HEK293T (cell line): Measurements from ENCODE around the gene OR6Q1.

Experiments
- CTCF ChIA-PET: fragments of 350-600 bp; formaldehyde crosslinking; extraction: SDS; loops from one replicate; lab custom pipeline; 2021; ENCODE audit warnings: antibody characterized with exemption, inconsistent platforms; lab: Yijun Ruan, JAX
- POLR2A ChIA-PET: fragments of 350-600 bp; formaldehyde crosslinking; extraction: SDS; loops from one replicate; lab custom pipeline; 2020; ENCODE audit warnings: antibody characterized with exemption, inconsistent platforms; lab: Yijun Ruan, JAX
- DNase-seq: peaks from one replicate; pipeline ENCODE4 v3.0.0; 2012; ENCODE audit warnings: mixed read lengths; ENCODE audit errors: extremely low spot score
- ARNT ChIP-seq: fragments of 450-650 bp; IDR thresholded peaks from 2 replicates; pipeline ENCODE4 v1.6.1; 2017; ENCODE audit warnings: mild to moderate bottlenecking
- BHLHE40 ChIP-seq: fragments of 450-650 bp; IDR thresholded peaks from 2 replicates; pipeline ENCODE4 v1.6.1; 2016; ENCODE audit warnings: mild to moderate bottlenecking, moderate library complexity, borderline replicate concordance
- CTBP1 ChIP-seq: fragments of 450-650 bp; IDR thresholded peaks from 2 replicates; pipeline ENCODE4 v1.6.1; 2016; ENCODE audit warnings: borderline replicate concordance
- ELF4 ChIP-seq: fragments of 450-650 bp; IDR thresholded peaks from 2 replicates; pipeline ENCODE4 v1.6.1; 2017; ENCODE audit warnings: antibody characterized with exemption
- FOXA1 ChIP-seq: fragments of 450-650 bp; IDR thresholded peaks from 2 replicates; pipeline ENCODE4 v1.6.1; 2016; ENCODE audit warnings: mild to moderate bottlenecking
- FOXK2 ChIP-seq: fragments of 450-650 bp; IDR thresholded peaks from 2 replicates; pipeline ENCODE4 v1.6.1; 2016; ENCODE audit warnings: mild to moderate bottlenecking
- FOXM1 ChIP-seq: fragments of 450-650 bp; IDR thresholded peaks from 2 replicates; pipeline ENCODE4 v1.6.1; 2017; ENCODE audit warnings: mild to moderate bottlenecking, borderline replicate concordance
- HDGF ChIP-seq: fragments of 450-650 bp; IDR thresholded peaks from 2 replicates; pipeline ENCODE4 v1.6.1; 2017; ENCODE audit warnings: antibody characterized with exemption, borderline replicate concordance
- L3MBTL2 ChIP-seq: fragments of 450-650 bp; conservative IDR thresholded peaks from 2 replicates; pipeline ENCODE4 v1.6.1; 2016; ENCODE audit warnings: mild to moderate bottlenecking
- LEF1 ChIP-seq: fragments of 450-650 bp; IDR thresholded peaks from 2 replicates; pipeline ENCODE4 v1.6.1; 2017; ENCODE audit warnings: mild to moderate bottlenecking, borderline replicate concordance
- NFRKB ChIP-seq: fragments of 450-650 bp; IDR thresholded peaks from 2 replicates; pipeline ENCODE4 v1.6.1; 2016; ENCODE audit warnings: mild to moderate bottlenecking, moderate library complexity
- SP1 ChIP-seq: fragments of 450-650 bp; IDR thresholded peaks from 2 replicates; pipeline ENCODE4 v1.6.1; 2017
- SUZ12 ChIP-seq: fragments of 450-650 bp; IDR thresholded peaks from 2 replicates; pipeline ENCODE4 v1.6.1; 2016; ENCODE audit warnings: mild to moderate bottlenecking
- TARDBP ChIP-seq: fragments of 450-650 bp; IDR thresholded peaks from 2 replicates; pipeline ENCODE4 v1.6.1; 2016
- ZNF384 ChIP-seq: fragments of 450-650 bp; IDR thresholded peaks from 2 replicates; pipeline ENCODE4 v1.6.1; 2016
- TF ChIP-seq, protein P1 (sequence below): fragments of 450-650 bp; IDR thresholded peaks from 2 replicates; pipeline ENCODE4 v1.6.1; 2016

OR6Q1 gene

DNA sequence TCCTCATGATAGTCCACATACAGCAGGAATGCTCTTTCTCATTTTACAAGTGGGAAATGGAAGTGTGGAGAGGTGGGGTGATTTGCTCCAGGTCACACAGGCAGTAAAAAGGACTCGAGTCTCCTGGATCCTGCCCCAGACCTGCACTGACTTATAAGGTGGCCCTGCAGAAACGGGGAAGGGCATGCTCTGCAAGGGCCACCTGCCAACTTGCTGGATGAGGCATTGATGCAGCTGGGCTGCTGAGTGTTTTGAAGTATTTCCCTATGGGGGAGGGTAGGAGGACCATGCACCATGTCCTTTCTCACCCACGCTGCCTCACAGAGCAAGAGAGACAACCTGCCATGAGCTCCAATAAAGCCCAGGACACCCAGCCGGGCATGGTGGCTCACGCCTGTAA is 36.9 kb downstream of the OR6Q1 start:
- ChIA-PET CTCF (no interaction called here), POLR2A (no interaction called here)
- DNase-seq, result no peak
- no peak for TF ChIP-seq ELF4

DNA sequence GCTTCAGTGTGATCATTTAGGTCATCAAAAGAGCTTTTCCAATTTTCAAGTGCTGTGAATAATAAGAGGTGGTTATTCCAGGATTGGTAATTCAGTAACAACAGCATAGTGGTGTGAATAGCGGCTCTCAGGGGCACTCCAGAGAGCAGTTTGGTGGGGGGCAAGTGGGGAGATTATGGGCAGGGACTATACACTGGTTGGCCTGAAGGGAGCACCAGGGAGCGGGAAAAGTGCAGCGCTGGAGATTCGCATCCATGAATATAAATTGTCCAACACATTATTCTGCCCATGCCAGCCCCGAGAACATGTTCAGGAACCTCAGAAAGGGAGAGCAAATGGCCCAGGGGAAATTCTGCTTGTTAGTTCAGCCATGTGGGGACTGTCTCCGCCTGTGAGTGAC is 37.9 kb downstream of the OR6Q1 start:
- no peak for DNase-seq
- POLR2A ChIA-PET, result no interaction called here
- TF ChIP-seq HDGF (no peak), FOXK2 (no peak), ELF4 (no peak)
- CTCF ChIA-PET, result no interaction called here

DNA sequence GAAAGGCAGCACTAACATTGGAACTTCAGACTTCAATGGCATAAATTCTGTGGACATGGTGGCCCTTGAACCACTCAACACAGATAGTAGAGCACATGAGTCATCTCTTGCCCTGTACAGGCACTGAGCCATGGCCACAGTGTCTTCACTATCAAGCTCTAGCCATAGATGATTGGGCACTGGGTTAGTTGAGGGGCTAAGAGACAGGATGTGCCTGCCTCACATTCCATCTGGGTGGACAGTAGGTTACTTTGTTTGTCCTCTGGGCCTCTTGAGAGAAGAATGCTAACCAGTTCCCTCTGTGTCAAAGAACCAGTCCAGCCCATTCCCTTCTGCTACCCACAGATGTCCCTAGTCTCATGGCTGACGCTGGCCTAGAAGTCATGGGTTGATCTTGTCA is 39.8 kb downstream of the OR6Q1 start:
- no peak for DNase-seq
- no peak for TF ChIP-seq NFRKB
- TF ChIP-seq FOXK2, result no peak
- TF ChIP-seq ELF4, result no peak
- no peak for TF ChIP-seq BHLHE40
- TF ChIP-seq ARNT, result no peak
- no peak for TF ChIP-seq FOXM1
- no peak for TF ChIP-seq CTBP1
- TF ChIP-seq HDGF, result no peak
- no peak for TF ChIP-seq FOXA1
- no peak for TF ChIP-seq TARDBP
- TF ChIP-seq SP1, result no peak
- TF ChIP-seq ZNF384, result no peak
- TF ChIP-seq L3MBTL2, result no peak
- TF ChIP-seq, protein P1, sequence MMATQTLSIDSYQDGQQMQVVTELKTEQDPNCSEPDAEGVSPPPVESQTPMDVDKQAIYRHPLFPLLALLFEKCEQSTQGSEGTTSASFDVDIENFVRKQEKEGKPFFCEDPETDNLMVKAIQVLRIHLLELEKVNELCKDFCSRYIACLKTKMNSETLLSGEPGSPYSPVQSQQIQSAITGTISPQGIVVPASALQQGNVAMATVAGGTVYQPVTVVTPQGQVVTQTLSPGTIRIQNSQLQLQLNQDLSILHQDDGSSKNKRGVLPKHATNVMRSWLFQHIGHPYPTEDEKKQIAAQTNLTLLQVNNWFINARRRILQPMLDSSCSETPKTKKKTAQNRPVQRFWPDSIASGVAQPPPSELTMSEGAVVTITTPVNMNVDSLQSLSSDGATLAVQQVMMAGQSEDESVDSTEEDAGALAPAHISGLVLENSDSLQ, result no peak
- TF ChIP-seq SUZ12, result no peak
- no peak for TF ChIP-seq LEF1
- POLR2A ChIA-PET, result no interaction called here
- CTCF ChIA-PET, result no interaction called here

DNA sequence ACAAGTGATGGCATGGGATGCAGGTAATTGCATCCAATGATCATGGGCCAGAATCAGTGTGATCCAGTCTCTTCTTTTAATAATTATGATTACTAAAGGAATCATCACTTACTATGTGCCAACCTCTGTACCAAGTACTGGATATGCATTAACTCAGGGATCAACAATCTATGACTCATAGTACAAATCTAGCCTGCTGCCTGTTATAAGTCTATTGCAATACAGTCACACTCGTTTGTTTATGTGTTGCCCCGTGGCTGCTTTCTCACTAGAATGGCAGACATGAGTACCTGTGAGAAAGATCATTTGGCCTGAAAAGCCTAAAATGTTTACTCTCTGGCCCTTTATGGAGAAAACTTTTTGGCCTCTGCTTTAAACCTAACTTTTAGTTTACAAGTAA is 45.0 kb downstream of the OR6Q1 start:
- CTCF ChIA-PET, result no interaction called here
- TF ChIP-seq, protein P1, result no peak
- no peak for DNase-seq
- POLR2A ChIA-PET, result no interaction called here
